HG02759 (cell line): ENCODE measurements around the gene PARM1.
A peak's percentile ranks its signal among the peaks of the same experiment; 100 is the strongest.

Experiments used
- ATAC-seq: cut with Tn5 transposase; IDR thresholded peaks from one replicate; pipeline ENCODE4 v1.9.1; 2021; ENCODE audit warnings: mild to moderate bottlenecking, moderate library complexity; ENCODE audit not compliant: unreplicated experiment

The PARM1 gene

GRCh38 chr4:75028196-75028854 is 95.4 kb downstream of the PARM1 start:
- ATAC-seq = no peak

- no peak for ATAC-seq
These were observed 97.1 kb downstream of the PARM1 start for GRCh38 chr4:75030028-75030427.

- peak; percentile 44 for ATAC-seq
These were observed 97.8 kb downstream of the PARM1 start for GRCh38 chr4:75030649-75031235.

GRCh38 chr4:75031775-75032174 is 98.9 kb downstream of the PARM1 start:
- no peak for ATAC-seq

GRCh38 chr4:75034523-75034922 is 101.6 kb downstream of the PARM1 start:
- no peak for ATAC-seq

- no peak for ATAC-seq
These were observed 102.4 kb downstream of the PARM1 start for GRCh38 chr4:75035321-75035720.

GRCh38 chr4:75036046-75036830 is 103.3 kb downstream of the PARM1 start:
- ATAC-seq = peak; percentile 51

GRCh38 chr4:75037252-75037651 is 104.3 kb downstream of the PARM1 start:
- ATAC-seq = peak; percentile 45

- no peak for ATAC-seq
These were observed 105.5 kb downstream of the PARM1 start for GRCh38 chr4:75038376-75038775.

GRCh38 chr4:75040703-75041102 is 107.8 kb downstream of the PARM1 start:
- no peak for ATAC-seq

- ATAC-seq = no peak
These were observed 109.8 kb downstream of the PARM1 start for GRCh38 chr4:75042601-75043208.

GRCh38 chr4:75046226-75046625 is 113.3 kb downstream of the PARM1 start:
- no peak for ATAC-seq

- no peak for ATAC-seq
These were observed 113.7 kb downstream of the PARM1 start for GRCh38 chr4:75046641-75047040.

- no peak for ATAC-seq
These were observed 115.4 kb downstream of the PARM1 start for GRCh38 chr4:75048208-75048879.

- ATAC-seq = no peak
These were observed 118.5 kb downstream of the PARM1 start for GRCh38 chr4:75051431-75051830.

- ATAC-seq = no peak
These were observed 120.4 kb downstream of the PARM1 start for GRCh38 chr4:75053352-75053751.

GRCh38 chr4:75054078-75054477 is 121.2 kb downstream of the PARM1 start:
- no peak for ATAC-seq

- no peak for ATAC-seq
These were observed 123.4 kb downstream of the PARM1 start for GRCh38 chr4:75056277-75056676.

GRCh38 chr4:75057369-75057768 is 124.5 kb downstream of the PARM1 start:
- ATAC-seq = no peak

GRCh38 chr4:75058486-75058885 is 125.6 kb downstream of the PARM1 start:
- no peak for ATAC-seq

- no peak for ATAC-seq
These were observed 130.5 kb downstream of the PARM1 start for GRCh38 chr4:75063433-75063832.
